Measurements from ENCODE around the gene RCOR2.

DNA sequence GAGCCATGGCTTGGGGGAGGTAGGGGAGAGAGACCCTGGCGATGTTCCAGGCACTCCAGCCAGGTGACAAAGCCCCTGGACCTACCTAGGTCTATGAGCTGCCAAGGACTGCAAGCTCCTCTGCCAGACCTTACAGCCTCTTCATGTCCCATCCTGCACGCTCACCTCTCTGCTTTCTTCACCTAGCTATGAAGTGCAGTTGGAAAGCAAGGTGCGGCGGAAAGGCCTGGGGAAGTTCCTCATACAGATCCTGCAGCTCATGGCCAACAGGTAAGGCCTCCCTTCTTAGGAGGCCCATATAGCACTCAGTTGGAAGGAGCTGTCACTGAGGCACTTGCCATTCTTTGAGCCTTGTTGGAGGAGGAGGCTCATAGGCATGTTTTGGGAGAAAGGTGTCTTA, 35.6 kb upstream of the RCOR2 start:
- TF ChIP-seq POLR2AphosphoS5 (IDR thresholded peaks at IDR 0.05; ENCODE audit: low read depth, low read length), result no peak
- TF ChIP-seq POLR2A (IDR thresholded peaks at IDR 0.05; ENCODE audit: low read depth, low read length), result no peak
- TF ChIP-seq SPI1 (IDR thresholded peaks at IDR 0.05; ENCODE audit: low read depth, low read length), result no peak
- TF ChIP-seq TAF1 (IDR thresholded peaks at IDR 0.05; ENCODE audit: low read depth, low read length), result no peak

Data from GM12891 (cell line).